22Rv1 (cell line): ENCODE measurements around the gene TCERG1.
A peak's percentile ranks its signal among the peaks of the same experiment; 100 is the strongest.

Experiments
- CTCF ChIP-seq: fragments of 450-650 bp; IDR thresholded peaks from 2 replicates; pipeline ENCODE4 v1.5.1; 2017; ENCODE audit warnings: mild to moderate bottlenecking
- ZFX ChIP-seq: fragments of 450-650 bp; IDR thresholded peaks from 2 replicates; pipeline ENCODE4 v1.6.1; 2017; ENCODE audit warnings: antibody characterized with exemption, borderline replicate concordance

GRCh38 chr5:146426853-146427618, 20.1 kb upstream of the TCERG1 start:
- TF ChIP-seq CTCF (peak; percentile 79), ZFX (no peak)
